Activated T-helper 17 cell treated with anti-CD3 and anti-CD28 coated beads, Interleukin-2, amount 50 U/mL, for 72 hours (primary cell): ENCODE data around the gene CA10. TPM values are rescaled to one million over a fixed set of nuclear protein-coding genes. Genes with fewer than 3 reads are reported as not detected.

ENCODE experiments used
- ATAC-seq: fragments of 150-1000 bp; cut with Tn5 transposase; replicated peaks from 2 replicates; pipeline ENCODE4 v1.10.0; 2021; ENCODE audit warnings: mild to moderate bottlenecking, moderate library complexity
- H3K27ac Mint-ChIP-seq: one replicate; pipeline ENCODE4 v1.8.0; 2022; ENCODE audit warnings: mixed read lengths
- H3K27me3 Mint-ChIP-seq: one replicate; pipeline ENCODE4 v1.8.0; 2022; ENCODE audit warnings: mixed read lengths
- H3K36me3 Mint-ChIP-seq: one replicate; pipeline ENCODE4 v1.8.0; 2022; ENCODE audit warnings: low read depth, mild to moderate bottlenecking, mixed read lengths
- H3K4me1 Mint-ChIP-seq: one replicate; pipeline ENCODE4 v1.8.0; 2022; ENCODE audit warnings: mixed read lengths
- H3K4me3 Mint-ChIP-seq: one replicate; pipeline ENCODE4 v1.8.0; 2022; ENCODE audit warnings: mild to moderate bottlenecking, mixed read lengths
- H3K9me3 Mint-ChIP-seq: one replicate; pipeline ENCODE4 v1.8.0; 2022; ENCODE audit warnings: mixed read lengths
- total RNA-seq, 2 donors: library from RNA; stranded (reverse); gene quantifications; one replicate each; pipeline ENCODE4 v1.2.3, GENCODE V29; 2022

The CA10 gene
- total RNA-seq, 2 donors from 2014 or later, result 0.56 TPM; not detected in 1

GRCh38 chr17:51995797-51996403 is 162.6 kb downstream of the CA10 start:
- Mint-ChIP-seq H3K4me1 (no peaks in the 10 kb centered on the region), H3K27me3 (peaks cover 9% of the 10 kb centered on the region), H3K4me3 (no peak overlapping the region)

GRCh38 chr17:51992864-51993416 is 165.6 kb downstream of the CA10 start:
- no peak overlapping the region for H3K4me3 Mint-ChIP-seq
- H3K27me3 Mint-ChIP-seq, result peaks cover 16% of the 10 kb centered on the region
- H3K27ac Mint-ChIP-seq, result no peak overlapping the region
- no peaks in the 10 kb centered on the region for H3K4me1 Mint-ChIP-seq
- peaks cover 2% of the 10 kb centered on the region for H3K9me3 Mint-ChIP-seq
- no peak for ATAC-seq
- H3K36me3 Mint-ChIP-seq, result no peaks in the 10 kb centered on the region

More at GRCh38 chr17:51995797-51996403, 162.6 kb downstream of the CA10 start:
- H3K27ac Mint-ChIP-seq, result no peak overlapping the region
- no peaks in the 10 kb centered on the region for H3K9me3 Mint-ChIP-seq
- no peak for ATAC-seq
- no peaks in the 10 kb centered on the region for H3K36me3 Mint-ChIP-seq

GRCh38 chr17:51971121-51971520 is 187.4 kb downstream of the CA10 start:
- Mint-ChIP-seq H3K27ac (no peak overlapping the region), H3K4me3 (no peak overlapping the region), H3K27me3 (peaks cover 23% of the 10 kb centered on the region), H3K36me3 (no peaks in the 10 kb centered on the region), H3K4me1 (no peaks in the 10 kb centered on the region), H3K9me3 (no peaks in the 10 kb centered on the region)
- ATAC-seq, result no peak

GRCh38 chr17:51961689-51962088 is 196.8 kb downstream of the CA10 start:
- H3K27me3 Mint-ChIP-seq, result peaks cover 21% of the 10 kb centered on the region
- H3K36me3 Mint-ChIP-seq, result no peaks in the 10 kb centered on the region
- no peak overlapping the region for H3K4me3 Mint-ChIP-seq
- H3K9me3 Mint-ChIP-seq, result peaks cover 3% of the 10 kb centered on the region
- no peak for ATAC-seq
- no peaks in the 10 kb centered on the region for H3K4me1 Mint-ChIP-seq
- H3K27ac Mint-ChIP-seq, result no peak overlapping the region

GRCh38 chr17:51957786-51958185 is 200.7 kb downstream of the CA10 start:
- H3K4me3 Mint-ChIP-seq, result no peak overlapping the region

GRCh38 chr17:51955245-51955644 is 203.3 kb downstream of the CA10 start:
- H3K27ac Mint-ChIP-seq, result no peak overlapping the region
- no peaks in the 10 kb centered on the region for H3K9me3 Mint-ChIP-seq
- no peaks in the 10 kb centered on the region for H3K36me3 Mint-ChIP-seq
- H3K4me3 Mint-ChIP-seq, result no peak overlapping the region
- ATAC-seq, result no peak
- no peaks in the 10 kb centered on the region for H3K4me1 Mint-ChIP-seq
- H3K27me3 Mint-ChIP-seq, result peaks cover 15% of the 10 kb centered on the region

More at GRCh38 chr17:51957786-51958185, 200.7 kb downstream of the CA10 start:
- Mint-ChIP-seq H3K36me3 (no peaks in the 10 kb centered on the region), H3K9me3 (no peaks in the 10 kb centered on the region), H3K27me3 (peaks cover 10% of the 10 kb centered on the region), H3K27ac (no peak overlapping the region), H3K4me1 (no peaks in the 10 kb centered on the region)
- no peak for ATAC-seq

- Mint-ChIP-seq H3K27me3 (peaks cover 13% of the 10 kb centered on the region), H3K36me3 (no peaks in the 10 kb centered on the region), H3K27ac (no peak overlapping the region), H3K4me1 (no peaks in the 10 kb centered on the region), H3K4me3 (no peak overlapping the region), H3K9me3 (no peaks in the 10 kb centered on the region)
- no peak for ATAC-seq
Observed at GRCh38 chr17:51954232-51954765, 204.2 kb downstream of the CA10 start.

GRCh38 chr17:51951741-51952140 is 206.8 kb downstream of the CA10 start:
- no peak overlapping the region for H3K4me3 Mint-ChIP-seq
- H3K4me1 Mint-ChIP-seq, result no peaks in the 10 kb centered on the region
- no peaks in the 10 kb centered on the region for H3K36me3 Mint-ChIP-seq
- H3K9me3 Mint-ChIP-seq, result no peaks in the 10 kb centered on the region
- peaks cover 15% of the 10 kb centered on the region for H3K27me3 Mint-ChIP-seq
- H3K27ac Mint-ChIP-seq, result no peak overlapping the region
- no peak for ATAC-seq

- Mint-ChIP-seq H3K4me3 (no peak overlapping the region), H3K4me1 (no peaks in the 10 kb centered on the region), H3K27me3 (peaks cover 17% of the 10 kb centered on the region), H3K27ac (no peak overlapping the region), H3K36me3 (no peaks in the 10 kb centered on the region), H3K9me3 (no peaks in the 10 kb centered on the region)
- no peak for ATAC-seq
Observed at GRCh38 chr17:51948128-51948527, 210.4 kb downstream of the CA10 start.

GRCh38 chr17:51947160-51947735 is 211.3 kb downstream of the CA10 start:
- Mint-ChIP-seq H3K27me3 (peaks cover 21% of the 10 kb centered on the region), H3K9me3 (no peaks in the 10 kb centered on the region), H3K27ac (no peak overlapping the region), H3K4me1 (no peaks in the 10 kb centered on the region), H3K36me3 (no peaks in the 10 kb centered on the region), H3K4me3 (no peak overlapping the region)
- ATAC-seq, result no peak

- no peak for ATAC-seq
- H3K9me3 Mint-ChIP-seq, result no peaks in the 10 kb centered on the region
- no peaks in the 10 kb centered on the region for H3K4me1 Mint-ChIP-seq
Observed at GRCh38 chr17:51946311-51946710, 212.2 kb downstream of the CA10 start.

GRCh38 chr17:51941272-51941671 is 217.2 kb downstream of the CA10 start:
- Mint-ChIP-seq H3K36me3 (no peaks in the 10 kb centered on the region), H3K27me3 (peaks cover 15% of the 10 kb centered on the region), H3K4me3 (no peak overlapping the region), H3K27ac (no peak overlapping the region), H3K4me1 (no peaks in the 10 kb centered on the region), H3K9me3 (no peaks in the 10 kb centered on the region)
- ATAC-seq, result no peak

More at GRCh38 chr17:51946311-51946710, 212.2 kb downstream of the CA10 start:
- Mint-ChIP-seq H3K4me3 (no peak overlapping the region), H3K36me3 (no peaks in the 10 kb centered on the region), H3K27ac (no peak overlapping the region), H3K27me3 (peaks cover 24% of the 10 kb centered on the region)

- no peaks in the 10 kb centered on the region for H3K4me1 Mint-ChIP-seq
Observed at GRCh38 chr17:51937264-51937663, 221.2 kb downstream of the CA10 start.

GRCh38 chr17:51935477-51935876 is 223.0 kb downstream of the CA10 start:
- Mint-ChIP-seq H3K36me3 (no peaks in the 10 kb centered on the region), H3K4me1 (no peaks in the 10 kb centered on the region), H3K9me3 (peaks cover 5% of the 10 kb centered on the region), H3K4me3 (no peak overlapping the region), H3K27me3 (peaks cover 4% of the 10 kb centered on the region), H3K27ac (no peak overlapping the region)
- no peak for ATAC-seq

More at GRCh38 chr17:51937264-51937663, 221.2 kb downstream of the CA10 start:
- no peaks in the 10 kb centered on the region for H3K36me3 Mint-ChIP-seq
- H3K4me3 Mint-ChIP-seq, result no peak overlapping the region
- no peaks in the 10 kb centered on the region for H3K9me3 Mint-ChIP-seq
- H3K27me3 Mint-ChIP-seq, result peaks cover 7% of the 10 kb centered on the region
- H3K27ac Mint-ChIP-seq, result no peak overlapping the region
- ATAC-seq, result no peak

GRCh38 chr17:51933647-51934046 is 224.9 kb downstream of the CA10 start:
- Mint-ChIP-seq H3K4me3 (no peak overlapping the region), H3K27me3 (peaks cover 7% of the 10 kb centered on the region), H3K9me3 (peaks cover 6% of the 10 kb centered on the region), H3K4me1 (no peaks in the 10 kb centered on the region), H3K36me3 (no peaks in the 10 kb centered on the region), H3K27ac (no peak overlapping the region)
- ATAC-seq, result no peak
